HuH-7.5 (cell line): ENCODE measurements around the gene RTL10.
A peak's percentile ranks its signal among the peaks of the same experiment; 100 is the strongest.

ENCODE experiments used
- DNase-seq: peaks from one replicate; pipeline ENCODE4 v3.0.0; 2011; ENCODE audit warnings: low spot score

The RTL10 gene, protein sequence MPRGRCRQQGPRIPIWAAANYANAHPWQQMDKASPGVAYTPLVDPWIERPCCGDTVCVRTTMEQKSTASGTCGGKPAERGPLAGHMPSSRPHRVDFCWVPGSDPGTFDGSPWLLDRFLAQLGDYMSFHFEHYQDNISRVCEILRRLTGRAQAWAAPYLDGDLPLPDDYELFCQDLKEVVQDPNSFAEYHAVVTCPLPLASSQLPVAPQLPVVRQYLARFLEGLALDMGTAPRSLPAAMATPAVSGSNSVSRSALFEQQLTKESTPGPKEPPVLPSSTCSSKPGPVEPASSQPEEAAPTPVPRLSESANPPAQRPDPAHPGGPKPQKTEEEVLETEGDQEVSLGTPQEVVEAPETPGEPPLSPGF

DNA sequence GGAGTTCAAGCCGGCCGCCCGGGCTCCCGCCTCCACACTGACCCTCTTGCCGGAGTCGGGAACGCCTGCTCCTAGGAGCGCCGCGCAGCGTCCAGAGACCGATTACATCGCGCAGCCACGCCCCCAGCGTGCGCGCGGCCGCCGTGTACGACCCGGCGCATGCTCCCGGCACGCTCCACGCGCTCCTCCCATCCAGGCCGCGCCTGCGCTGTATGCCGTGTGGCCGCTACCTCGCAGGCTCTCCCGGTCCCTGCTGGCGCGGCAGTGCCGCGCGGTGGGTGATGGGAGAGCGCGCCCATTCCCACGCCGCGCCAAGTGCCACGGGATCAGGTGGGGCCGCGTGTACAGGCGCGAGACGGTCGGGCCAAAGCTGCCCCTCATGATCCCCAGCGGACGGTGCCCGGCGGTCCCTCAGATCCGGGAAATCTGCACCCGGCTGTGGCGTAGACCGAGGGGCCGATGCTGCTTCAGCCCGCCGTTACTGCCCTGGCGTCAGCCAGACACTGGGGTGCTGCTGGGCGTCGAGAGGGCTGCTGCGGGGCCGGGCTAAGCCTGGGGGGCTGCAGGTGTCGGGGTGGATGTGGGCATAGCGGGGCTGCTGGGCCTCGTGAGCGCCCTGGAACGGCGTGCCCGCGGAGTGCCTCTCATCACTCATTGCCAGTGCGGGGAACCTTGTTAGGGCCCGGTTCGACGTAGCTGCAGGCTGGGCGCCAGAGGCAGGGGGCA lies at the start of gene RTL10, which contains the start of gene GNB1L:
Gene RTL10, minus strand, starts transcription at position 97 of the 726 bp plus-strand sequence. CDS start 2,613 bp downstream, outside the sequence.
Gene GNB1L, minus strand, starts transcription at position 97 of the 726 bp plus-strand sequence. CDS start 33,519 bp downstream, outside the sequence.
- DNase-seq = peak; percentile 90

DNA sequence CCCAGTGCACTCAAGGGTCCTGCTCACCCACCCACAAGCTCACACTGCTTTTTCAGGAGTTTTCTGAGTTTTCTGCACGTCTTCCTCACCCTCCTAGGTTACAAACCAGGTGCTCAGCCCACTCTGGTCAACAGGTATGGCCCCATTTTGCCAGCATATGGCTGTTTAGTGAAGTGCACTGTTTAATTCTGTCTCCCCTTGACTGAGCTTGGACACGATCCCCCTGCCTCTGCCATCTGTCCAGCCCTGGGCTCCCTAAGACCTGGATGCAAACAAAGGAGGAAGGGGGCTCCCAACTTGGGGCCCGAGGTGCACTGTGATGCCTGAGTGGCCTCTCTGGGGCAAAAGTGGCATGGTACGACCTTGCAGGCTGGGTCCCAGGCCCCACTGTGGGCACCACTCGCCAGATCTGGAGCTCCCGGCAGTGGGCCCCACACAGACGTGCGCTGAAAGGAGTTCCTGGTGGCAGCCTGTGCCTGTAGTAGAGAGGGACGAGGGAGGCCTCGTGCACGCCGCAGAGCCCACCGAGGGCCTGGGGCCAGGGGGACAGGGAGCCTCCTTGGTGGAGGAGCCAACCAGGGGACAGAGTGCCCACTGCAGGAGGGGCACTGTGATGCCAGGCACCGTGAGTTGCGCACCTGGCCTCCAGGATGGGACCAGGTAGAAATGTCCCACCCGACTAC lies 49.6 kb upstream of the RTL10 start:
- DNase-seq = no peak

DNA sequence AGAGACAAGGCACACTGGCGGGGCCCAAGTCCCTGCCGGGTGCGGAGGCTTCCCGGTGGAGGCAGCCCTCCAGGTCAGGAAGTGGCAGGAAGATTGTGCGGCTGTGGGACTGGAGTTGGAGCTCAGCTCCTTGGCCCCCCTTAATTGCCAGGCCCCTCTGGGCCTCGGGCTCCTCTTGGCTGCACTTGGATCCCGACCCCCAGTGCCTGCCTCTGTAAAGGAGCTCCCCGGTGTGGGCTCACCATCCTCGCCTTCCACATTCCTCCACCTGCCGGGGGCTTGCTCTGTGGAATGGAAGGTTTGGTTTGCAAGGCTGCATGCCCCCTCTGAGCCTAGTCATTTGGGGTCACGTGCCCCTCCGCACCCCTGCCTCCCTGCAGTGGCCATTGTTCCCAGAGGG lies 48.8 kb upstream of the RTL10 start:
- no peak for DNase-seq

DNA sequence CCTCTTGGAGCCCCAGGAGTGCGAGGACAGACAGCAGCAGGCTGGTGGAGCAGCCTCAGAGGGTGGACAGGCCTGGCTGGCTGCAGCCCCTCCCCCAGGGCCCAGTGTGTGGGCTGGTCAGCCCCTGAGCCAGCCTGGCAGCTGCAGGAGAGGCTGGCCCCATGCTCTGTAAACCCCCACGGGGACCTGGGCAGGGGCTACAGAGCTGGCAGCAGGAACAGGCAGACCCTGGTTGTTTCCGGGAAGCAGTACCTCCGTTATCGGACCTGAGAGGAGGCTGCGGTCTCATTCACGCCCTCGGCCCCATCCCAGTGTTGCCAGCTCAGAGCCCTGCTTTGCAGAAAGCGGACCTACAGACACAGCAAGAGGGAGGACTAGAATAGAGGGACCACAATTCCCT lies 48.4 kb upstream of the RTL10 start:
- DNase-seq = no peak

DNA sequence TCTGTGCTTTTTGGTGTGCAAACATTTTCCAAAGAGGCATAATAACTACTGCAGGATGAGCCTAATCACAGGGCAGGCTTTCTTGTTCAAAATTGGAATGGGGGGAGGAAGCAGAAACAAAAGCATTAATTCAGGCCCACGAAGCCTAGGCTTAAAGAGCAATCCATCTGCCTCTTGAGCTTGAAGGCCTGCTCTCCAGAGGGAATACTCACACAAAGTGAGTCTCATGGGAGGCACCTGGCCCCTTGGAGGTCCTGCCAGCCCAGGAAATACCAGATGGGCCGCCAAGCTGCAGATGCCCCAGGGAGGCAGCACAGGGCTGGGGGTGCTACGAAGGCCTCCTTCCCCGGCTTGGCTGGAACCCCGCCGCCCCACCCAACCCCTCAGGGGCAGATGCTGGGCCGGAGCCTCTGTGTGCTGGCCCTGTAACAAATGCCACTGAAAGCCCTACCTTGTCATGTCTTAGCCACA lies 47.6 kb upstream of the RTL10 start:
- no peak for DNase-seq

DNA sequence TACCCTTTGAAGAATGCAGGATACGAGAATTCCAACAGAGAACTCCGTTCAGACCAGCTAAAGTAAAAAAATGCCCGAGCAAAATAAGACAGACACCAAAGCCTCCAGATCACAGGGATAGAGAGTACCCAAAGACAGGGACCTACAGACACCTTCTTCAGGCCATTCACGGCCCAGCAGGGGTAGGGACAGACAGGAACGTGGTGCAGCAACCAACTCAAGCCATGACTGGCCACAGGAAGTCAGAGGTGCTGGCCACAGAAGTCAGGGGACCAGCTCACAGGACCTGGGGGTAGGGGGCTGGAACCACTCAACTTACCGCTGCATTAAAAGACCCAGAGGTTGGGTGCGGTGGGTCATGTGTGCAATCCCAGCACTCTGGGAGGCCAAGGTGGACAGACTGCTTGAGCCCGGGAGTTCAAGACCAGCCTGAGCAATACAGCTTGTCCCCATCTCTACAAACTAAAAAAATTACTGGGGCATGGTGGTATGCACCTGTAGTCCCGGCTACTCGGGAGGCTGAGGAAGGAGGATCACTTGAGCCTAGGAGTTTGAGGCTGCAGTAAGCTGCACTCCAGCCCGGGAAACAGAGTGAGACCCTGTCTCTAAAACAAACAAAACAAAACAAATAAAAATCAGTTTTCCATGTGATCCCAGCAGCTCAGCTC lies 47.0 kb upstream of the RTL10 start:
- no peak for DNase-seq

DNA sequence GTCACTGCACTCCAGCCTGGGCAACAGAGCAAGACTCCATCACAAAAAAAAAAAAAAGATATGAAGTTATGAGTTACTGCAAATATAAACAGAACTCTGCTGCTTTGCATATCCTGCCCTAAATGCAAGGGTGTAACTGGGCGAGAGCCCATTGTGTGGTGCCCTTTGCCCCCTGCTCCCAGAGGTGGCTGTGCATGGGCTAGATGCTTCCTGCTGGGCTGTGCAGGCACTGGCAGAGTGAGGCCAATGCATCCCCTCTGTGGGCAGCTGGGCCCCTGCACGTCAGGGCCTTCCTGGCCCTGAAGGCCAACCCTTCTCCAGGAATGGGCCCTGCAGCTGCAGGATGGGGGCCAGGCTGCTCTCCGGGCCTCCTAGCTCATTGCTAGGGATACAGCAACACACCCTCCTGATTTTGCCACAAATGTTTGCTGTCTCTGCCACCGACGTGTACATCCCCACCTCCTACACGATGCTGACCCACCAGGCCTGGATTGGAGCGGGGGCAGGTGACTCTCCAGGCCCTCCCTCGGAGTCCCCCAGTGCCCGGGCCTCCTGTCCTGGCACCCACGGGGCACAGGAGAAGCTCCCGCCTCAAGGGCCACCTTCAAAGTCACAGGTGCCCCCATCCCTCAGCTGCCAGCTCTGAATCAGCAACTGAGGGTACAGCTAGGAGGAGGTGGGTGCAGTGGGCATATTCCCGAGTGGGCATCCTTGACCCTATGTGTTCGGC lies 46.2 kb upstream of the RTL10 start:
- no peak for DNase-seq

DNA sequence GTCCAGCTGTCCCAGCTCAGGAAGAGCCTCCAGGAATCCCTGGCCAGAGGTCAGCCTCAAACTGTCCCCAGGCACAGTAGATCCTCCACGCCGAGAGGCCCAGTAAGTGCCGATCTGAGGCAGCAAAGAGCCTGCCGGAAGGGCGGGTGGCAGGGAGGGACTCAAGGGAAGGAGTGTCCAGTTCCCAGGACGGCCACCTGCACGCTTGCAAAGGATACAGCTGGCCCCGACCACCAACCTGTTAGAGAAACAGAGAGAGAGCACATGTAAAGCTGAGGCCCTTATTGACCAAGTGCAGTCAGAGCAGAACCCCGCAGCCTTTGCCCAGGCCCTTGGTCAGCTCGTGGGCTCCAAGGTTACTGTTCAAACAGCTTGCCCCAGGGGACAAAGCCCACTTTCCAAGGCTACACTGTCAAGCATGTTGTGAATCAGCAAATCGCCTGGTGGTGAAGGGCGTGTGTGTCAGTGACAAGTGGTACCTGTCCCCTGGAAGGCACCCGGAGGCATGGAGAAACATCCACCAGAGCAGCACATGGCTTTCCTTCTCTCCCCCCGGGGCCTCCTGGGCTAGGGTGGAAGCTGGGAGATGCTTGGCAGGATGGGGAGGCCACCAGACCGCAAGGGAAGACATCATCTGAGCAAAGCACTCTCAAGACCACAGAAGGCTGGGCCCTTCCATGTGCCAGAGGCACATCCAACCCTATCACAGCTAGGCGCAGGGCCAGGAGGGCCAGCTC lies 44.3 kb upstream of the RTL10 start:
- DNase-seq = no peak

DNA sequence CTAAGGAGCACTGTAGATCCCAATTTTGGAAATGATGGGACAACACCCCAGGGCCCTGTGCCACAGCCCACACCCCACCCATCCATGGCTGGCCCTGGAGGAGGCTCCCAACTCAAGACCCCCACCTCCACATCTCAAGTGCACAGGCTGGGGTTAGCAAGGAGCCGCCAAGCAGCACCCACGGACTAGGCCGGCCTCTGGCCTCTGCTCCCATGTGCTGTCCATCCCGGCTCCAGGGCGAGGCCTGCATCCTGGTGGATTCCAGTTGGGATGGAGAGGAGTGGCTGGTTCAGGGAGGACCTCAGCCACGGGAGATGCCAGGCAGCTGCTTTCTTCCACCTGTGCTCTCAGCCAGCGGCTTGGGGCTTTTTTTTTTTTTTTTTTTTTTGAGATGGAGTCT lies 43.5 kb upstream of the RTL10 start:
- DNase-seq = no peak

DNA sequence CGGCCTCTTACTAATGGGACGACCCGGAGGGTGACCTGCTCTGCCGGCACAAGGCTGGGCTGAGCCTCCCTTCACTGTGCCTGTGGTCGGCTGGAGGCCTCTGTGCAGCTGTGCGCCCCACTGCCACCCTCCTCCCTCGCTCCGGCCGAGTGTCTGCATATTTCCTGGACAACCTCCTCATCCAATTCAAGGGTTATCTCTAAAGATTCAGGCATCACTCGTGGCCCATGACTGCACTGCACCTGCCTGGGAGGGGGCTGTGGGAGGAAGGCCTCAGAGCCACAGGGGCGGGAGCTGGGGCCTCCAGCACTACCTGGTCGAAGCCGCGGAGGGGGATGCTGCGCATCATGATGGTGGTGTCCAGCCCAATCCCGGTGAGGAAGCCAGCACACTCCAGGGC lies 43.1 kb upstream of the RTL10 start:
- DNase-seq = no peak

DNA sequence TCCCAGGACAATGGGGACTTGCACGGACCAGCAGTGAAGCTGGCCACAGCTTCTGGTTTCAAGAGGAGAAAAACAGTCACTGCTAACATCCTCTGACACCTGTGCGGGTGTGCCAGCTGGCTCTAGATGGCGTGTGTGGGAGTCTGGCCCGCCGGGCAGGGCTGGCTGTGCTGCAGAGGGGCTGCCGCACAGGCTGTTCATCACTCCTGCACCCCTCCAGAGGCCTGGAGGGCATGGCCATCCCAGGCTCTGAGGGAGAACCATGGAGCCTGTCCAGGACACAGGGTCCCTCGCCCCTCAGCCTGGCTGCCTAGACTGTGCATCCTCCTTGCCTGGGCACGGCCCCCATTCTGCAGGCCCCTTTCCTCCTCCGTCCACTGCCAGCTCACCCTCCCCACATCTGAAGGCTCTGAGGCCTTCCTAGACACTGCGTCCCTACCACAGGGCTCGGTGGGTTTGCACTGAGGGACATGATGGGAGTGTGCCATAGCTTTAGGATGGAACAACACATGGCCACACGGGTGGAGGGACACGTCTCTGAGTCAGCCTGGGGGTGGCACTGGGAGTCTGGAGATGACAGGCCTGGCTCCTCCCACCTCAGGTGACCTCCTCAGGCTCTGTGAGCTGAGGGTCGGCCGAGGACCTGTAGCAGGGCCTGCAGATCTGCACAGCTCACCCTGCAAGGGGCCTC lies 42.1 kb upstream of the RTL10 start:
- no peak for DNase-seq

DNA sequence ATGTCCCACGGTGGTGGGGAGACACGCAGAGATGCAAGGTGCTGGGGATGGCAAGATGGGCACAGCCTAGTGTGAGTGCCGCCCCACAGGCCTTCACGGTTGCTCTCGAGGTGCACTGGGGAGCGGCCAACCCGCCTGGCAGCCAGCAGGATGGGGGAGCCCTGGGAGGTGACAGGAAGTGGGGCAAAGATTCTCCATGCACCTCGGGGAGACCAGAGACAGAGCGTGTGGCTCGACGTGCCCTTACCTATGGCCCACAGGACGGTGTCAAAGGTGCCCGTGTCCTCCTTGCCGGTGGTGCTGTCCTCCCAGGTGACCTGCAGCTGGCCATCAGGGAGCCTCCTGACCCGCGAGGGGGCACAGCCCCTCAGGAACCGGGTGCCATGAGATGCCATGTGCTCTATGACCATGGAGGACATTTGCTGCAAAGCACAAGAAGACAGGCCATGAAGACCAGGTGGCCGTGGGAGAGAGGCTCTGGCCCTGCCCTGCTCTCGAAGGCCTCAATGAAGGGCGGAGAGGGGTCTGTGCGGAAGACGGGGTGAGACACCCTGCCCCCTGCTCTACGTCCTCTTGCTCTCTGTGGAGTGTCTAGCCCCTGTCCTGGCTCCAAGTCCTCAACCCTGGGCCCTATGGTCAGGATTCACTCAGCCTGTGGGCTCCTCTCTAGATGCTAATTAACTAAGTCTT lies 40.6 kb upstream of the RTL10 start:
- DNase-seq = no peak

DNA sequence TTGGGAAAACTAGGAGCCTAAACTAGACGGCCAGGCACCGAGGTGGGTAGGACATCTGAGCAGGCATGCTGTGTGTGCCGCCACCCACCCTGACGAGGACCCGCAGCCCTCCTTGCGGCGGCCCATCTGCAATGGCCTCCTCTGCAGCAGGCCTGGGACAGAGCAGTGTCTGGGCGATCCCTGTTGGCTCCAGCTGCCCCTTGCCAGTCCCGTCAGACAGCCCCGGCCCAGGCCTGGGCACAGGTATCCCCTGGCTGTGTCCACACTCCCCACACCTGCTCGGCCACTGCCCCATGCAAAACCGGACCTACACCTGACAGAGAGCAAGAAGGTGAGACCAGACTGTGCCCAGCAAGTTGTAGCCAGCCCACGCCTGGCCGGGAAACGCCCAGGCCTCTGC lies 38.7 kb upstream of the RTL10 start:
- no peak for DNase-seq

DNA sequence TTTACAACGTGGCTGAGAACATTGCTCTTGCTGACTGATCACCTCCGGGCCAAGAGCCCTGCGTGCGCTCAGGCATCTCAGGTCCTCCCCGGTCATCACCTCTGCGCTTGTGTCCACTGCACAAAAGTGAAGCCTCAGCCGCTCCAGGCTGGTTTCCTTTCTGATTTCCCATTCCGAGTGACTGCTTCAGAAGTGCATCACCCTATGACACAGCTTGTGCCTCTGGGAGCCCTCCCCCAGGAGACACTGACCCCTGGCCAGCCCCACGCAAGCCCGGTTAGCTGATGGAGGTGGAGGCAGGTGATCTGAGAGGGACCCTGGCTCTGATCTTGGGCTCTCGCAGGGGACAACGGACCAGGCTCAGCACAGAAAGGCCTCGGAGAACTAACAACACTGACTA lies 38.3 kb upstream of the RTL10 start:
- DNase-seq = no peak

DNA sequence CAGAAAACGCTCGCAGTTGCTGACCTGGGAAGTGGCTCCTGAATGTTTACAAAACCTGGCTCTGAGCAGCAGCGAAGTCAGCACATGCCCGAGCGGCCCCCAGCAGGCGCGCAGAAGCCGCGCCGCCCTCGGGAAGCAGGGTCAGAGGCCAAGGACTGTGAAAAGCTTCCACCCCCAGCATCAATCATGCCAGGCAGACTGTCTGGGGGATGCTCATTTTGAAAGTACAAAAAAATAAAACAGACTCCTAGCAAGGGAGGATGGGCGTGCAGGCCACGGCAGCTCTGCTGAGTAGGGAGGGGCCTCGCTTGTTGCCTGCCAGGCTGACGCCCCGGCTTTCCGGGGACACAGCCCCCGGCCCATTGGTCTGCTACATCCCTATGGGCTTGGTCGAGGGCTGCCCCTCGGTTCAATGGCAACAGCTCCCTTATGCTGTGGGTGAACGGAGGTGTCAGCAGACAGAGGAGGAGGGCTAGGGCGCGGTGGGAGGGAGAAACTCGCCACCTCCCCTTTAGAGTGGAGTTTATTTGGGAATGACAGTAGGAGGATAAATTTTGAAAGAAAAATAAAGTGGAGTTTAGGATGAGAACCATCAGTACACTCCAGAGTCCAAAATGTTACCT lies 37.7 kb upstream of the RTL10 start:
- DNase-seq = peak; percentile 44

DNA sequence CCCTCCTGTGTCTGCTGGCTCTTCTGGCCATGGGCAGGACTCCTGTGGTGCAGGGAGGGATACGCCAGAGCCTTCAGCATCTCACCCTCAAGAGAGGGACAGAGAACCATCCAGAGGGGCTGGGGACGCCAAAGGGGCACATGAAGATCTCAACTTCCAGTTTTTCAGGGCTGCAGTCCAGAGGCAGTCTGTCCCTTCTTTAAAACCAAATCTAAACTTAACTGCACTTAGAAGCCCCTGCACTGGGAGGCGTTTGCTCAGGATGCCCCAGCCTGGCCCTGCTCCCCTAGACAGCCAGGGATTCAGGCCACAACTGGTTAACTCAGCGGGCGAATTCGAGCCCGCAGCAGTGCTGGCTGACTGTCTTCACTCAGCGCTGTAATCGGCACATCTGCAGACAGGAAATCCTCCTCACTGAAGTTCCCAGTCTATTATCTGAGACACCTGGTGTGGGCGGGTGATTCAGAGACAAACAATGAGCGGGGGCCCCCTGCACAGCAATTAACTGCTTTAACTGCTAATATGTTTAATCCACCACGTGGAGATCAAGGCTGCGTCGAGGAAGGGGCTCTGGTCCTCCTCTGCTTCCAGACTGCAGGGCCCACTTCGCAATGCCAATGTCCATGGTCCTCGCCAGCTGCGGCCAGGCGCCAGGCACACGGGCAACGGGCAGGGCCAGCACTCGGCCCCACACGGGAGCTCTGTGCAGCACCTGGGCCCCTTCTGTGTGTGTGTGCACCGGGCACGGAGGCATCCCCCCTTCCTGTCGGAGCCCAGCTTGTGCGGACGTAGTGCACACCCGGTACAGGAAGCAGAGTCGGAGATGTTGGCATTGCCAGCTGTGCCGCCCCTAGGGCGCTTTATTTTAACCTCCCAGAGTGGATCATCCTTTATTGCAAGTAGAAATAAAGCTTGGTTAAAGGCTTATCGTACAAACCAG lies 36.9 kb upstream of the RTL10 start:
- DNase-seq = no peak

DNA sequence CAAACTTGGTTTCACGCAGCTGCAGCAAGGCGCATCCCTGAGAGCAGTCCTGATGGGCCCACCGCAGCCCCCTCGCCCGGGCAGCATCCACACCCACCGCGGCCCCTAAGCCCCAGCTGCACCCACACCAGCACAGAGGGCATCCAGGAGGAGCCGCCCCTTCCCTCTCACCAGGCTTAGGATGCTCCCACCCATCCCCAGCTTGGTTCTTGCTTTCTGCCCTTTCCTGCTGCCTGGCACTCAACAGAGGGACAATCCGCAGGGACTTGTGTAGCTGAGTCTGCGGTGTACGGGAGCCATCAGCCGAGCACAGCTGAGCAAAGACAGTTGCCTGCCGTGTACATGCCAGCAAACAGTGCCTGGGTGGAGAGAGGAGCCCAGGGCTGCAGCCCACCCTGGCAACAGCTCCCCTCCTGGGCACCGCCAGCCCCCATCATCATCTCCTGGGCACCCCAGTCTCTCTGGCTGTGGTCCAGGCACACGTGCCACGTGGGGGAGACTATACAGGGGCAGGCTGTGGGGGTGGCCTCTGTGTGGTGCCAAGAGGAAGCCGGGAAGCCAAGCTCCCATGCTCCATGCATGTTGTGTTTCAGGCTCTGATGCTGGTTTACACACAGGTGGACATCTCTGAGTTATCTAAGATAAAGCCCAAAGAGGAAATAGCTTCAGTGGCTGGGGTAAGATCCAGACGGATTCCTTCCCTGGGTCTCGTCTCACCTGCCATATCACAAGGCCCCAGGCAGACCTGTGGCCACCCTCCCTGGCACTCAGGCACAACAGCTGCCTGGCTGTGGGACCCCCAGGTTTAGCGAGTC lies 36.0 kb upstream of the RTL10 start:
- DNase-seq = no peak
